Activated T-cell treated with anti-CD3 and anti-CD28 coated beads, Interleukin-2, amount 50 U/mL, for 72 hours (primary cell): ENCODE results near the gene OPA1. TPM values are rescaled to one million over a fixed set of nuclear protein-coding genes. Genes with fewer than 3 reads are reported as not detected.

Experiments
- ATAC-seq, 2 donors: fragments of 150-1000 bp; cut with Tn5 transposase; replicated peaks in 1 of 2; 2 replicates each; pipeline ENCODE4 v1.10.0; 2021; ENCODE audit warnings: moderate library complexity in 2 of 2, mild to moderate bottlenecking in 1 of 2
- DNase-seq, 2 donors: peaks; one replicate each; pipeline ENCODE4 v3.0.0; 2021 to 2022; ENCODE audit warnings: mixed read lengths in 1 of 2
- H3K27ac Mint-ChIP-seq: one replicate; pipeline ENCODE4 v1.8.0; 2022; ENCODE audit warnings: mild to moderate bottlenecking, moderate library complexity, mixed read lengths
- H3K27me3 Mint-ChIP-seq: one replicate; pipeline ENCODE4 v1.8.0; 2022; ENCODE audit warnings: low read depth, mixed read lengths
- H3K36me3 Mint-ChIP-seq, 2 donors: one replicate each; pipeline ENCODE4 v1.8.0; 2022; ENCODE audit warnings: mixed read lengths in 2 of 2, mild to moderate bottlenecking in 1 of 2; ENCODE audit not compliant: insufficient read depth in 2 of 2
- H3K4me1 Mint-ChIP-seq: one replicate; pipeline ENCODE4 v1.8.0; 2022; ENCODE audit warnings: low read depth, mixed read lengths
- H3K4me3 Mint-ChIP-seq, 2 donors: one replicate each; pipeline ENCODE4 v1.8.0; 2022; ENCODE audit warnings: mild to moderate bottlenecking in 2 of 2, mixed read lengths in 2 of 2, moderate library complexity in 2 of 2
- H3K9me3 Mint-ChIP-seq, 2 donors: one replicate each; pipeline ENCODE4 v1.8.0; 2022; ENCODE audit warnings: mixed read lengths in 2 of 2
- total RNA-seq, 2 donors: library from RNA; stranded (reverse); gene quantifications; one replicate each; pipeline ENCODE4 v1.2.3, GENCODE V29; 2022

Gene OPA1
- total RNA-seq, 2 donors from 2014 or later = 67.5 to 76.6 TPM

DNA sequence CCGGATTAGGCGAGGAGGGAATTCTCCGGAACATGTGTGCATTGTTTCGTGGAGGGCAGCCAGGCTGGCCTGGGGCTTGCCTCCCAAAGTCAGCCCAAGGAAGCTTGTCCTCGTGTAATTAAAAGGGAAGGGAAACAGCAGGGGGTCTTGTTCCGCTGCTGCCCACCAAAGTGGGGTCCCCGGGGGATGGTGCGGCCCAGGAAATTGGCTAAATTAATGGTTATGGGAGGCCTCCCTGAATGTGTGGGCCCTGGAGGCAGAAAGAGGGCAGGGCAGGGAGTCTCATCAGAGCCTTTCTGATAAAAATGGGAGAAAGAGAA is 118.1 kb downstream of the OPA1 start:
- ATAC-seq (no peak), DNase-seq (no peak)
- peak overlapping the region; percentile 30 for H3K27ac Mint-ChIP-seq
- no peak overlapping the region for H3K4me3 Mint-ChIP-seq
- H3K9me3 Mint-ChIP-seq = peaks cover 2 to 8% of the 10 kb centered on the region in 2 donors
- H3K27me3 Mint-ChIP-seq = no peaks in the 10 kb centered on the region
- peaks cover 6 to 10% of the 10 kb centered on the region in 2 donors for H3K36me3 Mint-ChIP-seq
- H3K4me1 Mint-ChIP-seq = no peaks in the 10 kb centered on the region

DNA sequence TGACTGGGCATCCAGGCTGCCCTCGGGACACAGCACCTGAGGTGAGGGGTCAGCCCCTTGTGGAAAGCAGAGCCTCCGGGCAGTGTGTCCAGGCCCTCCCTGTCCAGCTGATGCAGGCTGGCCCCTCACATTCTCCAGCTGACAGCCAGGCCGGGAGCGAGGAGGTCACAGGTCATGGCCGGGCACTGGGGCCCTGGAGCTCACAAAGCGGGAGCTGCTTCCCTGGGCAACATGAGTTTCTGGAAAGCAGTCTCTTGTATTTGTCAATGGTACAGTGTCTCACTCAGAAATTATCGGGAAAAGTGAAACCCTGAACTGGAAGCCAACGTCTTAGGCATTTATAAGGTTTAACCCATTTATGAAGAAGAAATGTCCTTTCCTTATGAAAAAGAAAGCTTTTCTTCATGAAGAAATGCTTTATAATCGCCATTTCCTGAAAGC is 118.5 kb downstream of the OPA1 start:
- no peak overlapping the region for H3K27ac Mint-ChIP-seq
- no peaks in the 10 kb centered on the region for H3K4me1 Mint-ChIP-seq
- DNase-seq (no peak), ATAC-seq (no peak)
- no peak overlapping the region for H3K4me3 Mint-ChIP-seq
- peaks cover 2 to 8% of the 10 kb centered on the region in 2 donors for H3K9me3 Mint-ChIP-seq
- no peaks in the 10 kb centered on the region for H3K27me3 Mint-ChIP-seq
- peaks cover 6 to 10% of the 10 kb centered on the region in 2 donors for H3K36me3 Mint-ChIP-seq

DNA sequence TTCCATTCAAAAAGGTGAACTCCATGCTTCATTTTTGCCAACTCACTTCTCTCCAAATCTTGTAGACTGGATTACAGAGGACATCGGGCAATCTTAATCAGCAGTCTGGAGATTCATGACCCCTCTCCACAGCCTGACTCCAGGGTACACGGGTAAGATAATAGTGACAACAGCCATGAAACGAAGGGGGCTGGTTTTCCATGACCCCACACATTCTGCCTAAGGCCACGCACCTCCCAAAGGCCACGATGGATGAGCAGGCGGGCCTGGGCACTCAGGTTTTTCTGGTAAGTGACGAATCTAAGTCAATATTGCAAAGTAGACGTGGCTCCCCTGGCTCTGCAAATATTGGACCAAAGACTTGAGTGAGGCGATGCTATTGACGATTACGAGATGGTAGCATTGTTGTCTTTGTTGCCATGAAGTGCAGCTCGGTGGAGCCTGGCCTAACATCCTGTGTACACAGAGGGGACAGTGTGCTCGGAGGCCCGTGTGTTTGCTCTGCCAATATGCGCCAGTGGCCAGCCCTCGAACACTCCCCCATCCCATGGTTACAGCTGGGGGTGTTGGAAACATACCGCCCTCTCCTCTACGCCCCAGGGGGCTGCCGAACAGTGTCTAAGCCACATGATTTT is 119.1 kb downstream of the OPA1 start:
- Mint-ChIP-seq H3K27me3 (no peaks in the 10 kb centered on the region), H3K36me3 (peaks cover 6 to 10% of the 10 kb centered on the region in 2 donors), H3K9me3 (peaks cover 2 to 8% of the 10 kb centered on the region in 2 donors), H3K27ac (no peak overlapping the region), H3K4me1 (no peaks in the 10 kb centered on the region), H3K4me3 (no peak overlapping the region)
- DNase-seq (no peak), ATAC-seq (no peak)

DNA sequence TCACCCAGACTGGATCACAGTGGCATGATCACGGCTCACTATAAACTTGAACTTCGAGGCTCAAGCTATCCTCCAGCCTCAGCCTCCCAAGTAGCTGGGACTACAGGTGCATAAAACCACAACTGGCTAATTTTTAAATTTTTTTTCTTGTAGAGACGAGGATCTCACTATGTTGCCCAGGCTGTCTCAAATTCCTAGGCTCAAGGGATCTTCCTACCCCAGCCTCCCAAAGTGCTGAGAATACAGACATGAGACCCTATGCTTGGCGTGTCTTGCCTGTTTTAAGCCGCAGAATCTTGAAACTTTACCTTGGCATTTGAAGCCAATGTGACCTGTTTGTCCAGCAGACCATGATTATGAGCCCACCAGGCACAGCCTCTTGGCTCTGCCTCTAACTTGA is 119.9 kb downstream of the OPA1 start:
- DNase-seq = no peak
- H3K27ac Mint-ChIP-seq = no peak overlapping the region
- H3K4me1 Mint-ChIP-seq = no peaks in the 10 kb centered on the region
- H3K4me3 Mint-ChIP-seq = no peak overlapping the region
- H3K27me3 Mint-ChIP-seq = no peaks in the 10 kb centered on the region
- peaks cover 2 to 8% of the 10 kb centered on the region in 2 donors for H3K9me3 Mint-ChIP-seq
- peaks cover 6 to 10% of the 10 kb centered on the region in 2 donors for H3K36me3 Mint-ChIP-seq
- ATAC-seq = no peak

DNA sequence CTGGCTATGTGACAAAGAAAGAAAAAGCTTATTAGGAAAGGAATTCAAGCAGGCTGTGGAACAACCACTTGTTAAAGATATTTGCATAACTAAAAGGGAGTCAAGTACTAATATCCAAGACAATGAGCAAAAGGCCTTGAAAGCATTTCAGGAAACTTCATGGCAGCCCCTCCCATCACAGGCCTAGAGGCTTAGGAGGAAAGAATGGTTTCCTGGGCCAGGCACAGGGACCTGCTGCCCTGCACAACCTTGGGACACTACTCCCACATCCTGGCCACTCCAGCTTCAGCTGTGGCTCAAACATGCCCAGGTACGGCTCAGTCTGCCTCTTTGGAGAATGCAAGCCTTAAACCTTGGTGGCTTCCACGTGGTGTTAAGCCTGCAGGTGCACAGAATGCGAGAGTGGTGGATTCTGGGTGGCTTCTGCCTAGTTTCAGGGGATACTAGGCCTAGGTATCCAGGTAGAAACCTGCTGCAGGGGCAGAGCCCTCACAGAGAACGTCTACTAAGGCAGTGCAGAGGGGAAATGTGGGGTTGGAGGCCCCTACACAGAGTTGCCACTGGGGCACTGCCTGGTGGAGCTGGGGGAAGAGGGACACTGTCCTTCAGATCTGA is 121.6 kb downstream of the OPA1 start:
- H3K9me3 Mint-ChIP-seq = peaks cover 2 to 8% of the 10 kb centered on the region in 2 donors
- ATAC-seq = no peak

DNA sequence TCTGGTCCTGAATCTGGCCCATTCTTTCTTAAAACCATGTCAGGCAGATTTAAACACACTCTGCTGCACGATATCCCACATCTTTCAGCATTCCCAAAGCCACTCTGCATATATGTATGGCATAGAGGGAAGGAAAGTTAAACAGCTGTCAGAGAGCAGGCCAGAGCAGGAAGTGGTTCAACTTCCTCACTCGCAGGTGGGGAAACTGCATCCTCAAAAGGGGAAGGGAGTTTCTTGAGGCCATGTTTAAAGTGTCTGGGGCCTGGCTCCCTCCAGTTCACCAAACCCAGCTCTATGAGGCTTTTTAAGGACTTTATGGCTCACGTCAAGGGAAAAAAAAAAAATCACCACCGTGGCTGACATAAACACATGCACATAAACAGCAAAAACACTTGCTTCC is 123.1 kb downstream of the OPA1 start:
- Mint-ChIP-seq H3K36me3 (peaks cover 6 to 10% of the 10 kb centered on the region in 2 donors), H3K4me3 (no peak overlapping the region), H3K27ac (no peak overlapping the region), H3K9me3 (peaks cover 2 to 8% of the 10 kb centered on the region in 2 donors), H3K4me1 (no peaks in the 10 kb centered on the region), H3K27me3 (no peaks in the 10 kb centered on the region)
- DNase-seq (no peak), ATAC-seq (no peak)

More for the DNA sequence above, 121.6 kb downstream of the OPA1 start:
- no peak for DNase-seq
- Mint-ChIP-seq H3K27me3 (no peaks in the 10 kb centered on the region), H3K4me1 (no peaks in the 10 kb centered on the region), H3K36me3 (peaks cover 6 to 10% of the 10 kb centered on the region in 2 donors), H3K4me3 (no peak overlapping the region), H3K27ac (no peak overlapping the region)

DNA sequence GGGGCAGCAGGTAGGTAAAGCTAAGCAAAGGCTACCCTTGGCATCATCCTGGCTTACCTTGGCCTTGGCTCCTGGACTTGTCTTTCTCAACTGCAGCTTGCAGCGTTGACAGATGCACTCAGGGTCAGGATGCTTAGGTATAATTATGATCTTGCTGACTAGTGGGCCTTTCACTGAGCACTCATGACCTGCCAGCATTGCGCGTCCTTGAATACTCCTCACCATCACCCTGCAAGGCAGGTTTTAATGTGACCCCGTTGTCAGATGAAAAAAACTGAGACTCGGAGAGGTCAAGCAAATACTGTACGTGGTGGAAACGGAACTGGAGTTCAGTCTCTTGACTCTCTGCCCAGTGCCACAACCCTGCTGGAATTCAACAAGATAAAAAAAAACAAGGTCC is 126.7 kb downstream of the OPA1 start:
- ATAC-seq (no peak), DNase-seq (no peak)
- no peak overlapping the region for H3K4me3 Mint-ChIP-seq
- H3K27me3 Mint-ChIP-seq = peaks cover 6% of the 10 kb centered on the region
- H3K9me3 Mint-ChIP-seq = peaks cover 0 to 2% of the 10 kb centered on the region in 2 donors
- H3K4me1 Mint-ChIP-seq = no peaks in the 10 kb centered on the region
- peaks cover 0 to 2% of the 10 kb centered on the region in 2 donors for H3K36me3 Mint-ChIP-seq
- H3K27ac Mint-ChIP-seq = no peak overlapping the region

DNA sequence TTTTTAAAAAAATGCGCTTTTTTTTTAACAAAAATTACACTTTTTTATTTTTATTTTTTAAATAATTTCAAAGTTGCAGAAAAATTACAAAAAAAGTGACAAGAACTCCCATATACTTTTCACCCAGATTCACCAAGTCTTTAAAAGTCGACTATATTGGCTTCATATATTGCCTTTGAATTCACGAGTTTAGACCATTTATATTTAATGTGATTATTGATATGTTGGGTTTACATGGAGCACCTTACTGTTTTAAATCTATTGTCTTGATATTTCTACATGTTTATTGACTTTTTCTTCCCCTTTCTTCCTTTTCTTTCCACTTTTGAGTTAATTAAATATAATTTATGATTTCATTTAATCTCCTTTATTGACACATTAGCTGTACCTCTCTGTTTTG is 127.2 kb downstream of the OPA1 start:
- Mint-ChIP-seq H3K36me3 (peaks cover 0 to 2% of the 10 kb centered on the region in 2 donors), H3K9me3 (peaks cover 0 to 2% of the 10 kb centered on the region in 2 donors), H3K27ac (no peak overlapping the region), H3K4me3 (no peak overlapping the region), H3K4me1 (no peaks in the 10 kb centered on the region), H3K27me3 (peaks cover 6% of the 10 kb centered on the region)
- DNase-seq = no peak
- no peak for ATAC-seq

DNA sequence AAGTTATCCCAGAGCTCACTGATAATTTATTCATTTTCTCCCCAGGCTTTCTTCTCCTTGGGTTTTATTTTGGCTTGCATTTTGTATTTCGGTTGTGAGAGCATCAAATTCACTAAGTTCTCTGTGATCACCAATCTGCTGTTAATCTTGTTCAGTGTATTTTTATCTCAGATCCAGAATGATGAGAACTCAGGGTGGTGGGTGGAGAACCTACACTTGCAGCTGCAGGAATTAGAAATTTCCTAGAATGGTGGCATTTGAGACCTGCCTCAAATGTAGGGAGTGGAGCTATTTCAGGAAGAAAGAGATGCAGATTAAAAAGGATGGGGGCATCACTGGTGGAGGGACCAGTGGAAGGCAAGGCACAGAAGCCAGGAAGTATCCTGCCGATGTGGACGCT is 129.6 kb downstream of the OPA1 start:
- Mint-ChIP-seq H3K36me3 (no peaks in the 10 kb centered on the region), H3K27ac (no peak overlapping the region), H3K4me3 (no peak overlapping the region), H3K4me1 (no peaks in the 10 kb centered on the region), H3K27me3 (peaks cover 6% of the 10 kb centered on the region), H3K9me3 (no peaks in the 10 kb centered on the region)
- DNase-seq (no peak), ATAC-seq (no peak)

DNA sequence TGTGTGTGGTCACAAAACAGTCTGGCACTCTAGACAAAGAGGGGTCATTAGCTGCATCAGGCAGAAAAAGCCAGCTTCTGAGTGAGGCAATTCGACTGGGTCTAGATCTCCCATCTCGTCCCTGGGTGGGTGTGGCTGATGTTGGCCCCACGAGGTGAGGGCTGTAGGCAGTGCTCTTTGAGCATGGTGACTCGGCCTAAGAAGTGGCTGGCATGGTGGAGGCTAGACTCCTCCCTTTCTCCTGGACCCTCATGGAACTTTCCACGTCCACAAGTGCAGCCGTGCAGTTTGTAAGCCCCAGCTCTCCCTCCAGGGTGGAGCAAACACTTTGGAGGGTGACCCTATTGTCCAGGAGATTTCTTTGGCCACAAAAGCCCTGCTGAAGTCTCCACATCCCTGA is 134.1 kb downstream of the OPA1 start:
- Mint-ChIP-seq H3K9me3 (no peaks in the 10 kb centered on the region), H3K36me3 (no peaks in the 10 kb centered on the region), H3K4me1 (no peaks in the 10 kb centered on the region), H3K27ac (no peak overlapping the region), H3K27me3 (peaks cover 6% of the 10 kb centered on the region), H3K4me3 (no peak overlapping the region)
- ATAC-seq (no peak), DNase-seq (no peak)

DNA sequence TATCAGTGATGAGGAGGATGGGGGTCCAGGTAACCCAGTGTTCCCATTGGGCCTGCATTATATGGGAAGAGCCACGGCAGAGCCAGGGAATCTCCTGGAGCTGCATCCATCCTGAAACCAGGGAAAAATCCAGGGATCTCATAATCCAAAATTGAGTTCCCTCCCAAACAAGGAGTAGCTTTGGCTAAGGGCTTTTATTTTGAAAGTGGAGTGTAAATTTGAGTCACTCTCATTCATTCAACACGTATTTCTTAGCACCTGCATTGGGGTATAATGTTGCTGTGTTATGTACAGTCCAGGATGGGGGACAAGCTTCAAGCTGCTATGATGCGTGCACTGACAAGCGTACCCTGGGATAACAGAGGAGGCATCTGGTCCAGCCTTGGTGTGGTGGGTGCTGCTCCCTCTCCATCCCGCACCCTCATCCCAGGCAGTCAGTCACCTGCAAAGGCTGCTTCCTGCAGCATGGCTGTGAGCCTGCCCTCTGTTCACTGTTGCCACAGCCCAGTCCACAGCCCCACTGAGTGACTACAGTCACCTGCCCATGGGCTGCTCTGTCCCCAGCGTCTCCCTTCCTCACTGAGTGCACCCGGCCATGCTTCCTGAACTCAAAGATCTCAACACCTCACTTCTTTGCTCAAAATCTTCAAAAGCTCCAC is 135.6 kb downstream of the OPA1 start:
- Mint-ChIP-seq H3K36me3 (no peaks in the 10 kb centered on the region), H3K9me3 (no peaks in the 10 kb centered on the region), H3K27me3 (no peaks in the 10 kb centered on the region), H3K4me1 (no peaks in the 10 kb centered on the region), H3K27ac (no peak overlapping the region), H3K4me3 (no peak overlapping the region)
- no peak for ATAC-seq
- no peak for DNase-seq

DNA sequence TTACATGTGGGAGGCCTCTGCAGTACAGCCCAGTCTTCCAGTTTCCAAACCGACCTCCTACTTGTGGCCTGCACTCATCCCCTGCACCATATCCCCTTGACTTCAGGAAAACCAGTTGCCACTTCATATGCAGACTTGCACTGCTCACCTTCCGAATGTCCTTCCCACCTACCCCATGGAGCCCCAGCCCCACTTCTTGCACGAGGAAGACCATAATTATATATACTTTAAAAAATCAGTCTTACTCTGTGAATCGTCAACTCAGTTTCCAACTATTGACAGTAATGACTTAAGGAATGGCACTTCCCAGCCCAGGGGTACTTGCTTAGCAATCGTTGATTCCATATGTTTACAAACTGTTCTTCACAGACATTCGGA is 136.1 kb downstream of the OPA1 start:
- no peak for DNase-seq
- Mint-ChIP-seq H3K9me3 (no peaks in the 10 kb centered on the region), H3K36me3 (no peaks in the 10 kb centered on the region), H3K27me3 (no peaks in the 10 kb centered on the region), H3K27ac (no peak overlapping the region), H3K4me3 (no peak overlapping the region), H3K4me1 (no peaks in the 10 kb centered on the region)
- no peak for ATAC-seq

DNA sequence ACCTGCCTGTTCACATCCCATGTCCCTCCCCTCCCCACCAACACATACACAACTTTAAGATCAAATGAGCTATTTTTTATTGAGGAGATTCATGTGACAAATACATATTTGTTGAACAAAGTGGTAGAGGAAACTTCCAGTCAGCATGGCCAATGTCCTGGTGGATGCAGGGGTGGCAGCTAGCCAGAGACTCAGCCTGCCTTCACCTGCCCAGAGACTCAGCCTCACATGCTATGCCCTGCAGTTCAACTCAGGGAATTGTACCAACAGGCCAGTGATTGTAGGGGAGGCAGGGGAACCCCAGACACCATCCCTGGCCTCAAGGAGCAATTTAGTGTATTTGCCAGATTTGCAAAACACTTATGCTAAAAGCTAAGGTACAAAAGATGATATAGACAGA is 136.6 kb downstream of the OPA1 start:
- no peak overlapping the region for H3K27ac Mint-ChIP-seq
- ATAC-seq (no peak), DNase-seq (no peak)
- no peaks in the 10 kb centered on the region for H3K36me3 Mint-ChIP-seq
- H3K4me1 Mint-ChIP-seq = no peaks in the 10 kb centered on the region
- no peaks in the 10 kb centered on the region for H3K27me3 Mint-ChIP-seq
- no peaks in the 10 kb centered on the region for H3K9me3 Mint-ChIP-seq
- no peak overlapping the region for H3K4me3 Mint-ChIP-seq
